H9 (cell line): ENCODE results near the gene TLK2. TPM values are rescaled to one million over a fixed set of nuclear protein-coding genes. Genes with fewer than 3 reads are reported as not detected.

ENCODE experiments used
- DNase-seq: peaks from one replicate; pipeline ENCODE4 v3.0.0-alpha.2; 2017
- H2AFZ ChIP-seq: one replicate; pipeline ENCODE4 v1.6.1; 2013; ENCODE audit warnings: mild to moderate bottlenecking, low read length, control low read depth, moderate library complexity
- H2AK5ac ChIP-seq: 2 replicates; pipeline ENCODE4 v1.6.1; 2013; ENCODE audit warnings: low read length, control low read depth, mixed read lengths; ENCODE audit not compliant: insufficient read length
- H2BK120ac ChIP-seq: one replicate; pipeline ENCODE4 v1.6.1; 2013; ENCODE audit warnings: low read depth, mild to moderate bottlenecking, low read length, control low read depth, inconsistent platforms; ENCODE audit not compliant: poor library complexity, severe bottlenecking
- H2BK12ac ChIP-seq: 2 replicates; pipeline ENCODE4 v1.6.1; 2013; ENCODE audit warnings: low read length, control low read depth, mixed read lengths, low read depth; ENCODE audit not compliant: insufficient read length
- H2BK15ac ChIP-seq: 2 replicates; pipeline ENCODE4 v1.6.1; 2013; ENCODE audit warnings: low read depth, low read length, control low read depth
- H2BK20ac ChIP-seq: one replicate; pipeline ENCODE4 v1.6.1; 2013; ENCODE audit warnings: low read depth, mild to moderate bottlenecking, low read length, control low read depth, inconsistent platforms; ENCODE audit not compliant: poor library complexity, severe bottlenecking
- H2BK5ac ChIP-seq: 2 replicates; pipeline ENCODE4 v1.6.1; 2013; ENCODE audit warnings: low read length, control low read depth, mixed read lengths; ENCODE audit not compliant: insufficient read length
- H3K14ac ChIP-seq: 2 replicates; pipeline ENCODE4 v1.6.1; 2013; ENCODE audit warnings: low read length, control low read depth; ENCODE audit not compliant: insufficient read depth
- H3K18ac ChIP-seq: 2 replicates; pipeline ENCODE4 v1.6.1; 2013; ENCODE audit warnings: low read depth, mild to moderate bottlenecking, mixed read lengths, low read length, control low read depth; ENCODE audit not compliant: insufficient read length
- H3K23ac ChIP-seq: 2 replicates; pipeline ENCODE4 v1.6.1; 2013; ENCODE audit warnings: low read length, control low read depth, mixed read lengths, low read depth; ENCODE audit not compliant: insufficient read length
- H3K23me2 ChIP-seq: 2 replicates; pipeline ENCODE4 v1.6.1; 2013; ENCODE audit warnings: low read depth, mild to moderate bottlenecking, mixed read lengths, low read length, control low read depth; ENCODE audit not compliant: insufficient read length, poor library complexity, severe bottlenecking
- H3K27ac ChIP-seq: 2 replicates; pipeline ENCODE4 v1.5.1; 2013; ENCODE audit warnings: low read length, control low read depth, mixed read lengths, low read depth; ENCODE audit not compliant: insufficient read length
- H3K27me3 ChIP-seq: 2 replicates; pipeline ENCODE4 v1.6.1; 2013; ENCODE audit warnings: low read length, control low read depth, inconsistent platforms; ENCODE audit not compliant: insufficient read depth
- H3K4ac ChIP-seq: 2 replicates; pipeline ENCODE4 v1.6.1; 2013; ENCODE audit warnings: low read depth, mild to moderate bottlenecking, control low read depth, inconsistent platforms, low read length, moderate library complexity
- H3K4me1 ChIP-seq: 2 replicates; pipeline ENCODE4 v1.6.1; 2013; ENCODE audit warnings: low read length, control low read depth, inconsistent platforms; ENCODE audit not compliant: insufficient read depth
- H3K4me2 ChIP-seq: 2 replicates; pipeline ENCODE4 v1.6.1; 2013; ENCODE audit warnings: low read length, control low read depth, mixed read lengths; ENCODE audit not compliant: insufficient read length, insufficient read depth
- H3K56ac ChIP-seq: 2 replicates; pipeline ENCODE4 v1.6.1; 2013; ENCODE audit warnings: low read depth, mild to moderate bottlenecking, mixed read lengths, low read length, control low read depth; ENCODE audit not compliant: insufficient read length
- H3K79me1 ChIP-seq: 2 replicates; pipeline ENCODE4 v1.6.1; 2013; ENCODE audit warnings: low read depth, mild to moderate bottlenecking, moderate library complexity, low read length, control low read depth, inconsistent platforms; ENCODE audit not compliant: insufficient read depth, poor library complexity, severe bottlenecking
- H3K79me2 ChIP-seq: 2 replicates; pipeline ENCODE4 v1.6.1; 2013; ENCODE audit warnings: low read length, control low read depth, inconsistent platforms; ENCODE audit not compliant: insufficient read depth
- H3K9ac ChIP-seq: 2 replicates; pipeline ENCODE4 v1.6.1; 2013; ENCODE audit warnings: low read length, control low read depth, mixed read lengths; ENCODE audit not compliant: insufficient read length; ENCODE audit errors: extremely low read depth
- H3K9me3 ChIP-seq: one replicate; pipeline ENCODE4 v1.6.1; 2013; ENCODE audit warnings: low read depth, low read length, inconsistent platforms; ENCODE audit not compliant: control insufficient read depth
- H3T11ph ChIP-seq: one replicate; pipeline ENCODE4 v1.6.1; 2013; ENCODE audit warnings: mild to moderate bottlenecking, low read length, control low read depth, inconsistent platforms
- H4K20me1 ChIP-seq: one replicate; pipeline ENCODE4 v1.6.1; 2013; ENCODE audit not compliant: control insufficient read depth, insufficient read length, insufficient read depth
- H4K5ac ChIP-seq: 2 replicates; pipeline ENCODE4 v1.6.1; 2013; ENCODE audit warnings: low read depth, mild to moderate bottlenecking, mixed read lengths, low read length, control low read depth; ENCODE audit not compliant: insufficient read length
- H4K8ac ChIP-seq: replicated peaks from 2 replicates; pipeline ENCODE4 v1.6.1; 2013; ENCODE audit warnings: low read length, control low read depth, mixed read lengths, low read depth; ENCODE audit not compliant: insufficient read length
- H4K91ac ChIP-seq: 2 replicates; pipeline ENCODE4 v1.6.1; 2013; ENCODE audit warnings: low read depth, mild to moderate bottlenecking, moderate library complexity, mixed read lengths, low read length, control low read depth; ENCODE audit not compliant: insufficient read length
- H3K27ac Mint-ChIP-seq, 3 experiments: 2 replicates in 2 of 3; 3 replicates in 1 of 3; pipeline ENCODE4 v1.8.0; 2020 to 2021; ENCODE audit warnings: mixed read lengths in 3 of 3, mild to moderate bottlenecking in 1 of 3, moderate library complexity in 1 of 3
- H3K27me3 Mint-ChIP-seq: 2 replicates; pipeline ENCODE4 v1.8.0; 2021; ENCODE audit warnings: low read depth, mild to moderate bottlenecking, moderate library complexity, mixed read lengths
- H3K36me3 Mint-ChIP-seq, 3 experiments: 2 replicates in 2 of 3; 3 replicates in 1 of 3; pipeline ENCODE4 v1.8.0; 2020 to 2021; ENCODE audit warnings: low read depth in 3 of 3, mixed read lengths in 3 of 3; ENCODE audit not compliant: insufficient read depth in 1 of 3
- H3K4me1 Mint-ChIP-seq, 2 experiments: 2 replicates each; pipeline ENCODE4 v1.8.0; 2020; ENCODE audit warnings: mixed read lengths in 2 of 2
- H3K4me3 Mint-ChIP-seq, 2 experiments: 2 replicates in 1 of 2; 3 replicates in 1 of 2; pipeline ENCODE4 v1.8.0; 2020 to 2021; ENCODE audit warnings: mild to moderate bottlenecking in 2 of 2, mixed read lengths in 2 of 2, moderate library complexity in 1 of 2
- H3K9me3 Mint-ChIP-seq, 2 experiments: 2 replicates in 1 of 2; 3 replicates in 1 of 2; pipeline ENCODE4 v1.8.0; 2020; ENCODE audit warnings: mild to moderate bottlenecking in 2 of 2, mixed read lengths in 2 of 2, moderate library complexity in 1 of 2
- WGBS: extraction: QIAGEN DNeasy Blood & Tissue Kit; methylation state at CpG from one replicate; pipeline ENCODE4 v1.1.7; 2013; ENCODE audit warnings: missing lambda C conversion rate, low lambda C conversion rate, mixed read lengths; ENCODE audit not compliant: insufficient read length; ENCODE audit errors: extremely low coverage; 5-methylcytosine and 5-hydroxymethylcytosine counted together
- total RNA-seq: library from RNA; stranded (reverse); gene quantifications from 2 replicates; pipeline ENCODE4 v1.2.1, GENCODE V29; 2021
- TF ChIP-seq, protein P1 (sequence below): fragments of 200-600 bp; sonication (generic); conservative IDR thresholded peaks from 3 replicates; pipeline ENCODE4 v1.8.0; 2021; ENCODE audit warnings: antibody characterized with exemption, mild to moderate bottlenecking

TLK2 gene
- total RNA-seq, 1 experiment from 2014 or later = 63.7 TPM

DNA sequence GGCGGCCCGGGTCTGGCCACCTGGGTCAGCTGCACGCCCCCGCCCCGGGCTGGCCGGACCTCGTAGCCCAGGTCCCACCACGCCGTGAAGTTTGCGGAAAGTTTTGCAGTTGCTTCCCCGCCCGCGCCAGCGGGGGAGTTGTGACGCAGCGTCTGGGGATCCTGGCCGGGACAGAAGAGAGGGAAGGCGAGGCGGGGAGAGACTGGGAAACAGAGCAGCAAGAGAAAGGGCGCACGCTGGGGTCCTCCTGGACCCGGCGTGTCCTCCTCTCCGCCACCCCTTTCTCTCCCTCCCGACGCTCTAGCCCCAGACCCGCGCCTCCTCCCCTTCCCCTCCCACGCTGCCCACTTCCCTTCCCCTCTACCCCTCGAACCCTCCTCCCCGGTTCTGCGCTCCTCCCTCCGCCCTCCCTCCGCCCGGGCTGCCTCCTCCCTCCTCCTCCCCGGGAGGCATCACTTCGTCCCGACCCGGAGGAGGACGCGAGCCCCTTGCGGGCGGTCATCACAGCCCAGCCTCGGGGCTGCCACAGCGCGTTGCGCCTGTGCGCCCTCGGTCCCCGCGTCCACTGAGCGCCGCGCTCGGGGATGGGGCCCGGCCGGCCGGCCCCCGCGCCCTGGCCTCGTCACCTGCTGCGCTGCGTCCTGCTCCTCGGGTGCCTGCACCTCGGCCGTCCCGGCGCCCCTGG is 148.7 kb downstream of the TLK2 start, which contains the start of gene MRC2:
Gene MRC2 (plus strand): TSS at position 452 of the 685 bp plus-strand sequence. CDS start 133 bp downstream, at position 585.
- Mint-ChIP-seq H3K4me3 (peak within 1 kb of the TSS; percentile 80 to 92), H3K36me3 (peaks cover 0 to 16% (median 5%) of the 10 kb centered on the region in 3 experiments; a peak in 5 of 7 replicates), H3K27me3 (peaks cover 22% of the 10 kb centered on the region), H3K27ac (peak within 1 kb of the TSS in 2 of 3 experiments; percentile 85 to 89; a peak in 3 of 7 replicates), H3K4me1 (peaks cover 38 to 41% of the 10 kb centered on the region in 2 experiments), H3K9me3 (no peaks in the 10 kb centered on the region; a peak in 1 of 5 replicates)
- Histone ChIP-seq H3K4me2 (peak within 1 kb of the TSS; percentile 52), H2BK12ac (no peak within 1 kb of the TSS), H2AFZ (no peak within 1 kb of the TSS), H3K9ac (no peak within 1 kb of the TSS), H3K9me3 (no peaks in the 10 kb centered on the region), H4K91ac (no peak within 1 kb of the TSS), H3K27ac (no peak within 1 kb of the TSS), H3K27me3 (no peaks in the 10 kb centered on the region), H2BK5ac (no peak within 1 kb of the TSS), H4K20me1 (no peaks in the 10 kb centered on the region), H2BK120ac (no peak within 1 kb of the TSS), H3K79me2 (peaks cover 4% of the 10 kb centered on the region; the same call in 1 of the 2 replicates), H3K4me1 (peaks cover 9% of the 10 kb centered on the region; the same call in 1 of the 2 replicates), H4K5ac (no peak within 1 kb of the TSS), H3K4ac (no peak within 1 kb of the TSS), H3K23me2 (peaks cover 16% of the 10 kb centered on the region), H2AK5ac (no peak within 1 kb of the TSS), H3K79me1 (no peaks in the 10 kb centered on the region), H4K8ac (no peak within 1 kb of the TSS), H2BK15ac (no peak within 1 kb of the TSS), H3K56ac (no peak within 1 kb of the TSS), H3K14ac (peak within 1 kb of the TSS; percentile 79; the same call in 1 of the 2 replicates), H2BK20ac (no peak within 1 kb of the TSS), H3K18ac (peak within 1 kb of the TSS; percentile 33), H3T11ph (no peak within 1 kb of the TSS), H3K23ac (no peak within 1 kb of the TSS)
- TF ChIP-seq, protein P1, sequence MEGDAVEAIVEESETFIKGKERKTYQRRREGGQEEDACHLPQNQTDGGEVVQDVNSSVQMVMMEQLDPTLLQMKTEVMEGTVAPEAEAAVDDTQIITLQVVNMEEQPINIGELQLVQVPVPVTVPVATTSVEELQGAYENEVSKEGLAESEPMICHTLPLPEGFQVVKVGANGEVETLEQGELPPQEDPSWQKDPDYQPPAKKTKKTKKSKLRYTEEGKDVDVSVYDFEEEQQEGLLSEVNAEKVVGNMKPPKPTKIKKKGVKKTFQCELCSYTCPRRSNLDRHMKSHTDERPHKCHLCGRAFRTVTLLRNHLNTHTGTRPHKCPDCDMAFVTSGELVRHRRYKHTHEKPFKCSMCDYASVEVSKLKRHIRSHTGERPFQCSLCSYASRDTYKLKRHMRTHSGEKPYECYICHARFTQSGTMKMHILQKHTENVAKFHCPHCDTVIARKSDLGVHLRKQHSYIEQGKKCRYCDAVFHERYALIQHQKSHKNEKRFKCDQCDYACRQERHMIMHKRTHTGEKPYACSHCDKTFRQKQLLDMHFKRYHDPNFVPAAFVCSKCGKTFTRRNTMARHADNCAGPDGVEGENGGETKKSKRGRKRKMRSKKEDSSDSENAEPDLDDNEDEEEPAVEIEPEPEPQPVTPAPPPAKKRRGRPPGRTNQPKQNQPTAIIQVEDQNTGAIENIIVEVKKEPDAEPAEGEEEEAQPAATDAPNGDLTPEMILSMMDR = no peak
- DNase-seq = peak; percentile 82
- no CpG with 5 or more reads among the region's 68 CpGs for WGBS
